Measurements from ENCODE around the gene ADGB.

GRCh38 chr6:146864300-146864699 is 265.5 kb downstream of the ADGB start:
- no peak for TF ChIP-seq POLR2A (IDR thresholded peaks at IDR 0.05; ENCODE audit: low read depth, low read length)
- no peak for TF ChIP-seq POLR2AphosphoS5 (IDR thresholded peaks at IDR 0.05; ENCODE audit: low read depth, low read length)
- no peak for TF ChIP-seq TAF1 (IDR thresholded peaks at IDR 0.05; ENCODE audit: borderline replicate concordance, low read depth, low read length)

Measured in GM12892 (cell line).